Measurements from ENCODE around the gene RDH8. TPM values are rescaled to one million over a fixed set of nuclear protein-coding genes. Genes with fewer than 3 reads are reported as not detected.

RDH8 gene
- total and polyA plus RNA-seq, 2 of the 8 experiments (the other 6 are each of a cell fraction or from before 2014, with no cell fraction given), result 0.38 TPM; not detected in 1

- H2BK15ac ChIP-seq (ENCODE audit: low read length), result no peak overlapping the region
- H3K27ac ChIP-seq (ENCODE audit: low read depth, low read length), result no peak overlapping the region
- H3K4me2 ChIP-seq (ENCODE audit: insufficient read depth in 1 of 2, low read depth in 2 of 2, low read length in 2 of 2), result no peak overlapping the region
- no peak overlapping the region for H4K5ac ChIP-seq (ENCODE audit: insufficient read length, low read depth, low read length)
- no peak overlapping the region; a peak in 1 of 7 replicates for H3K9ac ChIP-seq (replicated peaks in 1 of 4; ENCODE audit: extremely low read depth in 1 of 4, low read depth in 3 of 4, low read length in 3 of 4)
- H2BK20ac ChIP-seq (ENCODE audit: low read length), result no peak overlapping the region
- no peak overlapping the region for H3K23ac ChIP-seq (ENCODE audit: insufficient read length)
- H3K36me3 ChIP-seq (ENCODE audit: control insufficient read depth in 2 of 4, insufficient read depth in 4 of 4, low read length in 3 of 4), result no peaks in the 10 kb centered on the region
- no peak overlapping the region for H4K8ac ChIP-seq (ENCODE audit: extremely low read depth, insufficient read depth, low read length)
- DNase-seq (ENCODE audit: low read depth in 1 of 2, low spot score in 2 of 2) (no peak), FAIRE-seq (no peak)
- H3K18ac ChIP-seq (ENCODE audit: extremely low read depth, low read length), result no peak overlapping the region
- H4K91ac ChIP-seq (replicated peaks; ENCODE audit: insufficient read length, low read length), result no peak overlapping the region
- no peak overlapping the region for H2AFZ ChIP-seq (ENCODE audit: low read length)
- no peak overlapping the region for H3K56ac ChIP-seq (replicated peaks; ENCODE audit: insufficient read length, low read depth, low read length)
- no peaks in the 10 kb centered on the region for H3K79me1 ChIP-seq (ENCODE audit: low read depth, low read length)
- H3K4me1 ChIP-seq (replicated peaks in 1 of 4; ENCODE audit: control insufficient read depth in 3 of 4, insufficient read depth in 4 of 4, low read length in 3 of 4), result peaks cover 4 to 6% (median 6%) of the 10 kb centered on the region in 4 experiments; a peak in 6 of 7 replicates
- POLR2A ChIA-PET (ENCODE audit: partially characterized antibody), result no interaction called here
- no peak overlapping the region for H2BK5ac ChIP-seq (ENCODE audit: low read depth, low read length)
- no peak overlapping the region for H3K4ac ChIP-seq (replicated peaks; ENCODE audit: insufficient read length, low read depth, low read length)
- WGBS, 2 experiments (ENCODE audit: extremely low coverage in 1 of 2, insufficient coverage in 1 of 2, insufficient read length in 1 of 2, insufficient replicate concordance in 2 of 2, low coverage in 1 of 2, low lambda C conversion rate in 2 of 2, missing lambda C conversion rate in 1 of 2), result 78% methylated on average over 6 of the region's 6 CpGs; no CpG with 5 or more reads in 1 of the 2 experiments
- no peak overlapping the region for H2BK120ac ChIP-seq (replicated peaks; ENCODE audit: low read depth, low read length)
- peaks cover 5% of the 10 kb centered on the region in 2 experiments for H4K20me1 ChIP-seq (replicated peaks in 1 of 2; ENCODE audit: control insufficient read depth in 1 of 2, insufficient read depth in 2 of 2, low read length in 2 of 2)
- peaks cover 9% of the 10 kb centered on the region; the same call in 1 of the 2 replicates for H3K23me2 ChIP-seq (ENCODE audit: low read depth, low read length)
- H2BK12ac ChIP-seq (ENCODE audit: low read depth, low read length), result no peak overlapping the region
- no peaks in the 10 kb centered on the region for H3K9me3 ChIP-seq (ENCODE audit: insufficient read depth in 2 of 2, low read depth in 1 of 2, low read length in 1 of 2)
- peaks cover 1 to 25% (median 19%) of the 10 kb centered on the region in 4 experiments for H3K27me3 ChIP-seq (replicated peaks in 1 of 4; ENCODE audit: control insufficient read depth in 3 of 4, extremely low read depth in 1 of 4, insufficient read depth in 3 of 4, low read length in 3 of 4)
- no peak overlapping the region for H3K4me3 ChIP-seq (ENCODE audit: extremely low read depth in 1 of 4, insufficient read depth in 2 of 4, low read depth in 3 of 4, low read length in 4 of 4)
- CTCF ChIA-PET (ENCODE audit: partially characterized antibody), result interaction anchor here (1.1 to 2.7 kb wide), 3 partner anchors 10 to 83 kb away, joined by 3 to 12 read pairs (median 3); no protein-coding TSS in a partner anchor
- H3K14ac ChIP-seq (ENCODE audit: insufficient read length), result no peak overlapping the region
- H3K79me2 ChIP-seq (ENCODE audit: control insufficient read depth in 1 of 2, insufficient read depth in 2 of 2, low read length in 2 of 2), result no peaks in the 10 kb centered on the region
- no peak overlapping the region for H2AK5ac ChIP-seq (ENCODE audit: low read depth, low read length)
- TF ChIP-seq CBX8 (IDR thresholded peaks at IDR 0.05; ENCODE audit: borderline replicate concordance, low read depth, low read length) (no peak), GABPA (IDR thresholded peaks at IDR 0.05; ENCODE audit: borderline replicate concordance, insufficient read depth, low read length) (no peak), JUND (IDR thresholded peaks at IDR 0.05; ENCODE audit: low read length) (no peak), RNF2 (IDR thresholded peaks at IDR 0.05; ENCODE audit: borderline replicate concordance, low read depth, low read length, missing control alignments, poor library complexity, severe bottlenecking) (no peak), GTF2F1 (IDR thresholded peaks at IDR 0.05; ENCODE audit: borderline replicate concordance, low read depth, low read length) (no peak), PHF8 (conservative IDR thresholded peaks at IDR 0.05; ENCODE audit: low read depth, low read length) (no peak)
These were observed 743 bp downstream of the RDH8 start for GRCh38 chr19:10013834-10014618.

Data from H1 (cell line).